ENCODE results near the gene FHOD3.

Gene FHOD3

GRCh38 chr18:36323421-36323820, 25.9 kb downstream of the FHOD3 start:
- DNase-seq = no peak

GRCh38 chr18:36325846-36326245, 28.3 kb downstream of the FHOD3 start:
- no peak for DNase-seq

GRCh38 chr18:36326771-36327170, 29.3 kb downstream of the FHOD3 start:
- DNase-seq = no peak

- DNase-seq = no peak
Observed at GRCh38 chr18:36327352-36328316, 30.1 kb downstream of the FHOD3 start.

- DNase-seq = no peak
Observed at GRCh38 chr18:36328385-36328858, 30.9 kb downstream of the FHOD3 start.

- DNase-seq = no peak
Observed at GRCh38 chr18:36328916-36329315, 31.4 kb downstream of the FHOD3 start.

GRCh38 chr18:36329684-36330434, 32.3 kb downstream of the FHOD3 start:
- no peak for DNase-seq

GRCh38 chr18:36330435-36331052, 33.0 kb downstream of the FHOD3 start:
- peak; percentile 28 for DNase-seq

- no peak for DNase-seq
Observed at GRCh38 chr18:36331521-36331971, 34.0 kb downstream of the FHOD3 start.

- DNase-seq = peak; percentile 74
Observed at GRCh38 chr18:36333414-36333813, 35.9 kb downstream of the FHOD3 start.

GRCh38 chr18:36334798-36335197, 37.3 kb downstream of the FHOD3 start:
- no peak for DNase-seq

GRCh38 chr18:36335476-36336279, 38.2 kb downstream of the FHOD3 start:
- peak; percentile 70 for DNase-seq

GRCh38 chr18:36337679-36338402, 40.3 kb downstream of the FHOD3 start:
- no peak for DNase-seq

GRCh38 chr18:36338403-36338933, 41.0 kb downstream of the FHOD3 start:
- DNase-seq = no peak

- no peak for DNase-seq
Observed at GRCh38 chr18:36340246-36340645, 42.7 kb downstream of the FHOD3 start.

GRCh38 chr18:36341944-36342343, 44.4 kb downstream of the FHOD3 start:
- no peak for DNase-seq

- DNase-seq = no peak
Observed at GRCh38 chr18:36348331-36348730, 50.8 kb downstream of the FHOD3 start.

- DNase-seq = no peak
Observed at GRCh38 chr18:36348971-36349417, 51.5 kb downstream of the FHOD3 start.

- DNase-seq = no peak
Observed at GRCh38 chr18:36349552-36349951, 52.0 kb downstream of the FHOD3 start.

- DNase-seq = no peak
Observed at GRCh38 chr18:36350251-36350651, 52.7 kb downstream of the FHOD3 start.

Measured in fibroblast of skin of abdomen (primary cell).